HG03139 (cell line): Measurements from ENCODE around the gene CENPP.

ENCODE experiments used
- ATAC-seq: cut with Tn5 transposase; IDR thresholded peaks from one replicate; pipeline ENCODE4 v1.9.1; 2021; ENCODE audit not compliant: unreplicated experiment

The CENPP gene

DNA sequence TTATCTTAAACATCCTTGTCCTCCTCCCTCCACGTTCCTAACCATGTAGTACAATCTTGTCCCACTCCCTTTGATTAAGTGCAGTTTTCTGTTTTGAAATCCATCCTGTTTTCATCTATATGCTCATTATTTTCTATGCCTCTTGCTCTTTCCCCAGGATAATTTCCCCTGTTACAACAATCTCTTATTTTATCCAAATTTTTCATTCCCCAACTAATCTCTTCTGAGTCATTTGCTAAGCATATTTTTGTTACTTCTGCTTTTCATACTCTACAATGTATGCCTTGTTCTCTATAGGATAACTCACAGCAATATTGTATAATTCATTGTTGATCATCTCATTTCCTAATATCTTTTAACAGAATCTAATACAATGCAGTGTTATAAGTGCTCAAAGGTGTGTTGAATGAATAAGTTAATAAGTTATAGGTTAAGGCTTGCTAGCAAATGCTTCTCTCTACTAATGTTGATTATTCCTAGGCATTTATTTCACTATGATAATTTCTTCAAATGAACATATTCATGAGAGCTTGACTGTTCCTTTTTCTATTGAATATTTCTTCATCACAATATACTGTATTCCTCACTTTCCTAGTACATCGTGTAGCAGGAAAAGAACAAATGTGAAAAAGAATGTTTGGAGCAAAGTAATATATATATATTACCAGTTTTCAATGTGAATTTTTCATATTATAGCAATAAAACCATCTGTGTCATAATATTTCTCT is 97.0 kb downstream of the CENPP start:
- ATAC-seq, result no peak

DNA sequence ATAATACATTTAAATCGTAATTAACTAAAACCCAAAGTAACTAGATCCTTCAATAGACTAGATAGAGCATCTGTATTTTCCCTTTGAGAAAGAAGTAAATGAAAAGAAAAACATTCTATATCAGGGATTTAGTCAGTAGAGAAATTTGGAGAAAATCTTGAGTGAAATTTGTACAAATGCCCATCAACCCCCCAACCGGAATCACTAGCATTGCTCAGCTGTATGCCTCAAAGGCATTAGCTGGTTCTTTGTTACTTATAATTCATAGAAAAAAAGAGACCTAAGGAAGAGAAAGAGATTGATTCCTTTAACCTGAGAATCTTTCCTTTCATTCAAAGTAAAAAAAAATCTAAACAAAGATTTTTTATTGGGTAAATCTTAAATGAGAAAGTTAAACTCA is 97.9 kb downstream of the CENPP start:
- no peak for ATAC-seq

DNA sequence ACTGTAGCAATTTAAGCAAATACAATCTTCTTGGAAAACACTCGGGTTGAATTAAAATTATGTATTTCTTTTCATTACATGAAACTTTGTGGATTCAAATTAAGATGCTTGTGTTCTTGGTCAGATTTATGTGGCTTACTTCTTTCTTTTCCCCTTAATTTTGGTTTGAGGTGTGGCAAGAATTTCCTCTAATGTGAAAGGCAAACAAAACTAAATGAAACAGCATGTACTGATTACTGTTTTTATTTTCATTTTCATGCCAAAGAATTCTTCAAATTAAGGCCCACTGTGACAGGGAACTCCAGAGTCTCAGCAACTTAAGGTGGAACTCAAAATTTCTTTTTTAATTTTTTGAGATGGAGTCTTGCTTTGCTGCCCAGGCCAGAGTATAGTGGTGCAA is 98.6 kb downstream of the CENPP start, which contains the start of gene OMD:
Gene OMD, minus strand, starts transcription at position 132 of the 400 bp plus-strand sequence. CDS start 6,913 bp downstream, outside the sequence.
- ATAC-seq, result no peak

DNA sequence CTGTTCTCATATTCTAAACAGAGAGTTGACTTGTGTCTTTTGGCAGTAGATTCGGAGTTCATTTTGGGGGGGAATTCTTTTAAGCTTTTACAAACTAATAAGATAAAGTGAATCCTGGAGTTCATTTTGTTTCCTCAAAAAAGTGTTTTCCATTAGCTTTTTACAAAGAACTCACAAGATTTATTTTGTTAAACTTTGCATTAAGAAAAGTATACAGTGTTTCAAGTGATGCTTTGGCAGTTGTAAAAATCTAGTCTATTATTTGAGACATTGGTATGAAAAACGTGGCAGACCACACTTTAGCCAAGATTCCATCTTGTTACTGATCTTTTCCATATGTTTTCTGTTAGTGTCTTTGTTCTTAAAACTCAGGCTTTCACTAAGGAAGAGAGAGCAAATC is 99.7 kb downstream of the CENPP start:
- no peak for ATAC-seq

DNA sequence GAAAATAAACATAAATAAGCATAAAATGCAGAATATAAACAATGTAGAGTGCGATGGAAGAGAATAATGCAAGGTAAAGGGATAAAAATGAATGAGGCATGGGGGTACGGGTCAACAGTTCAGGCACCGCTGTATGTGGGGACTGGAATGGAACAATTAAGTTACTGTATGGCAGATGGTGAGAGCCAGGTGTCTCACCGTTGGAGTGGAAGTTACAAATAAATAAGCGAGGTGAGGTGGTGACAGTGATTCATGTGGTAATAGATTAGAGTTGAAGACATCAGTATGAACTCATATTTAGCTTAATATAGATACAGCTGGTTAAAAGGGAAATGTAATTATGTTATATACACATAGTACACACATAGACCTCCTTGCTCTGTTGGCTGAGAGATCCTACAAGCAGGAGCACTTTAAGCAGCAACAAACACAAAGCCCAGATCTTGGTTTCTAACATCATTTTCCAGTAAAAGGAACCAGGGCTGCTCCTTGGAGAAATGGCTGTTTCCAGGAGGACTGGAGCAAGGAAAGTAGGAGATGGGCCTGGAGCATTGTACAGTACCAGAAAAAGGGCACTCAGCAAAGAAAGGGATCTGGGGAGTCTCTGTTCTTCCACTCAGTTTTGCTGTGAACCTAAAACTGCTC is 100.9 kb downstream of the CENPP start:
- ATAC-seq, result no peak

DNA sequence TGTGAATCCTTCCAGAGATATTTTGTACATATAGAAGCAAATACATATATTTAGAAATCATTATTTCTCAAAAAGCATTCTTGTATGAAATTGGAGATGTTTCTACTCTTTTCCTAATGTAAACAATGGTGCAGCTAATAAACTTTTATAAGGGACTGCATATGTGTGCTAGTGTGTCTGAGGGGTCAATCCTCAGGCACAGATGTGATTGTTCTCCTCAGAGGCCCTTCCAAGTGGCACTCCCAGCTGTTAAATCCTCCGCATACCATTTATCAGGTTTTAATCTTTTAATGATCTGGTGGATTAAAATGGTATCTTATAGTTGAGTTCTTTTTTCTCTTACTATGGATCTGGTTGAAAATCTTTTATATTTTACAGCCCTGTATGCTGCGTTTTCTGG is 104.1 kb downstream of the CENPP start:
- ATAC-seq, result no peak

DNA sequence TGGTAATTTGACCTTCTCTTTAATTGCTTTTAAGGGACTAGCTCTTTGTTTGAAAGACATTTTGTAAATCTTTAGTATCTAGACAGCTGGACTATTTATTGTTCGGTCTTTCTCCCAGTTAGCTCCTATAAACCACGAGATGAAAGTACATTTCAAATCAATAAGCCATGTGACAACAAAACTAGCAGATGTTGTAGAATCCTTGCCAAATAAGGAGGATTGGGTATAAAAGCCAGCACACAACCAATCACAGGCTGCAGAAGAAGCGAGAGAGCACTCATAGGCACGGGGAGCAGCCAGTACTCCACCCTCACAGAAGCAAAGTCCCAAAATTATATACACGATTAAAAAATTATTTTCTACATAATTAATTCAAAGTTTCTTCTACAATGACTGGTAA is 106.6 kb downstream of the CENPP start:
- no peak for ATAC-seq

DNA sequence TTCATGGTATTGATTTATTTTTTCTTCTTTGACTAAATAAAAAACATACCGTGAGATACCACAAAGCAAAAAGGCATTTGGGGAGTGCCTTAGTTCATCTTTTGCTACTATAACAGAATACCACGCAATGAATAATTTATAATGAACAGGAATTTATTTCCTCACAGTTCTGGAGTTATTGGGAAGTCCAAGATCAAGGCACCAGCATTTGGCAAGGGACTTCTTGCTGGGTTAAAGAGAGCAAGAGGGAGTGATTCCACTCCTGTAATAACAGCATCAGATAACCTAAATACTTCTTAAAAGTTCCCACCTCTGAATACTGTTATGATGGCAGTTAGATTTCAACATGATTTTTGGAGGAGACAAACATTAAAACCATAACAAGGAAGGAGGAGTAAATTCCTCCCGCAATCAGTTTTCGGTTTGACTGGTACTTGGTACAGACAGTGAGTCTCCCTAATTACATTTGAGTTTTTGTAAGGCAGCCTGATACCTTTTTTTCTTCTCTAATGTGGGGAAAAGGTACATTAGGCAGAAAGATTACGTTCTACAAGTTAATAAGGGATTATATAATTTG is 107.3 kb downstream of the CENPP start:
- ATAC-seq, result no peak

DNA sequence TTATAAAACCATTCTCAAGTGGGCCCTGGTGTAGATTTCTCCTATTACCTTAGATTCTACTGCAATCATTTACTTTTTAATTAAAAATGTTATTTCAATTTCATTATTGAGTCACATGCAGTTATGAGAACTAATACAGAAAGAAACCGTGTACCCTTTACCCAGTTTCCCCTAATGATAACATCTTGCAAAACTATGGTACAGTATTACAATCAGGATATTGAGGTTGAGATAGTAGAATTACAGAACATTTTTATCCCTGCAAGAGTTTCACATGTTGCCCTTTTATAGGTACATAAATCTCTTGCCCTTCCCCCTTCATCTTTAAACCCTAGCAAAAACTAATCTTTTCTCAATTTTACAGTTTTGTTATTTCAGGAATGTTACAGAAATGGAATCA is 109.5 kb downstream of the CENPP start:
- no peak for ATAC-seq

DNA sequence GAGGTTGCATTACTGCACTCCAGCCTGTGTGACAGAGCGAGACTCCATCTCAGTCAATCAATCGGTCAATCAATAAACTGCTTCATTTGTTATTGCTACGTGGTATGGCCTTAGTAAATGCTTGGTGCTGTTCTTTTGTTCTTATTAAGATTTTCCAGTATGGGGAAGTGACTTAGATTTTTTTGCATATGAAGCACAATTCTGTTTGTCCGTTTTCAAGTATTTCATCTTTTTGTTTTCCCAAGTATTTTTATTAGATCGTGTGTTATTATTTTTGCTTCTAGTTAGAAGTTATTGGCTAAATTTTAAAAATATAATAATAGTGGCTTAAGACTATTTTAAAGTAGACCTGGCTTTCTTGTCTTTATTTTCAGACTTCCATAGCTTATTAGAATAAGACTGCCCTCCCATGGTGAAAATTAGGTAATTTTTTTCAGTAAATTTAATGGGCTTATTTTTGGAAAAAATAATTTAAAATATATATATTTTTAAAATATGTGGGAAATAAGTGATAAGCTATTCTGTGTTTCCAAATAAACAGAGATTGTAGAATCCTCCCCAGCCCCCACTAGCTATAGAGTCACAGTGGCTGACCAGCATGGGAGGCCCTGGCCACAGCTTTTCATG is 113.3 kb downstream of the CENPP start:
- ATAC-seq, result no peak

DNA sequence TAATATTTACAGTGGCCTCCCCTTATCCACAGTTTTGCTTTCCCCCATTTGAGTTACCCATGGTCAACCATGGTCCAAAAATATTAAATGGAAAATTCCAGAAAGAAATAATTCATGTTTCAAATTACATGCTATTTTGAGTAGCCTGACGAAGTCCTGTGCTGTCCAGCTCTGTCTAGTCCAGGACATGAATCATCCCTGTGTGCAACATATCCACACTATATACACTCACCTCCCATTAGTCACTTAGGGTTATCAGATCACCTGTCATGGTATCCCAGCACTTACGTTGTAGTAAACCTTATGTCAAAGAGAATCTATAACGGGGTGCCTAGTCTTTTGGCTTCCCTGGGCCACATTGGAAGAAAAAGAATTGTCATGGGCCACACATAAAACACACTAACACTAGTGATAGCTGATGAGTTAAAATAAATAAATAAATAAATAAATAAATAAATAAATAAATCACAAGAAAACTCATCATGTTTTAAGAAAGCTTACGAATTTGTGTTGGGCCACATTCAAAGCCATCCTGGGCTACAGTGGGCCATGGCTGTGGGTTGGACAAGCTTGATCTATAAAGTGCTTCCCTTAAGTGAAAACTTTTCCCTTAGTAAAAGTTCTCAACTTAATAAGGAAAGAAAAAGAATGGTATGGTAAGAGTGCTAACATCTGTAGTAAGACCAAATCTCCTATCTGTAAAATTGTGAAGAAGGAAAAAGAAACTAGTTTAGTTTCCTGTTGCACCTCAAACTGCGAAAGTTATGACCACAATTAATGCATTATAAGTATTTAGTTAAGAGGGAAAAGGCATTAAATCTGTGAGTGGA is 114.4 kb downstream of the CENPP start:
- ATAC-seq, result no peak

DNA sequence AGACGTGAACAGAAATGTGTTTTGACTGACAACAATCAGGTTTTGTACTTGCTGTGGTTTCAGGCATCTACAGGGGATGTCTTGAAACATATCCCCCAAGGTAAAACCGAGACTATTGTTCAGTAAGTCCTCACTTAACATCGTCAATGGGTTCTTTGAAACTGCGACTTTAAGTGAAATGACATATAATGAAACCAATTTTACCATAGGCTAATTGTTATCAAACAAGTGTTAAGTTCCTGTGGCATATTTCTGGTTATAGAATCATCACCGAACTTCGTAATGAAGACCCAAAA is 114.9 kb downstream of the CENPP start:
- no peak for ATAC-seq

DNA sequence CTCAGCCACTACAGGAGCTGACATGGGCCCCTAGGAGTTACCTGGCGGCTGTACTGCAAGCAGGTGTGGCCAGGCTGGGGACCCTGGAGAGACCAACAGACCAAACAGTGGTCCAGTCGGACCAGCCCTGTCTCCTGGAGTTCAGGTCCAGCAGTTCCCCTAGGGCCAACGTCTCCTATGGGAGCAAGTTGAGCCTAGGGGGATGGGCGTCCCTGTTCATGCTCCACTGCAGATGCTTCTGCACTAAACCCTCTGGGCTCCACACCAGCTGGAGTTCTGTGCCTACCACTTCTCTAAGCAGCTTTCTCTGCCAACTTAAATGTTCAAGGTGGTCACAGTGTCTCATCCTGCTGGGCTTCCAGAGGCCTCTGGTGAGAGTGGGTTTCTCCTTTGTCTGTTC is 119.1 kb downstream of the CENPP start:
- ATAC-seq, result no peak

DNA sequence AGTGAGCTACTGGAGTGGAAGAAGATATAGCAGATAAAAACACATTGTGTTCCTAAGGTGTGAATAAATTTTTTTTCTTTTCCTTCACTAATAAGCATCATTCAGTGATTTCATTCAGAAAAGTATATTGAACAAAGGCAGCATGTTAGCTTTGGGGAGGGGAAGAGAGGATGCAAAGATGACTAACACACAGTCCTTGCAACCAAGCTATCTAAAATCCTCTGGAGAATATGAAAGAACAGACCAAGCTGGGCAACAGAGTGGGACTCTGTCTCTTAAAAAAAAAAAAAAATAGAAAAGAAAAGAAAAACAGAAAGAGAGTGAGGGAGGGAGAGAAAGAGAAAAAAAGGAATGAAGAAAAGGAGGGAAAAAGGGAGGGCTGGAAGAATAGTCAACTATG is 120.8 kb downstream of the CENPP start:
- no peak for ATAC-seq

DNA sequence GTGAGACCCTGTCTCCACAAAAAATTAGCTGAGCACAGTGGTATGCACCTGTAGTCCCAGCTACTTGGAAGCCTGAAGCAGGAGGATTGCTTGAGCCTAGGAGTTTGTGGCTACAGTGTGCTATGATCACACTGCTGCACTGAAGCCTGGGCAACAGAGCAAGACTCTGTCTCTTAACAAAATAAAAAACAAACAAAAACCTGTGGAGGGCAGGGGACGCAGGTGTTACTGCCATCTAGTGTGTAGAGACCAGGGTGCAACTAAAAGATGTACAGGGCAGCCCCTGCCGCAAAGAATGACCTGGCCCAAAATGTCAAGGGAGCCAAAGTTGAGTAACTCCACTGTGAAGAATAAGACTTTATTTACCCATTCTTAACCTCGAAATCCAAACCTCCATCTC is 129.5 kb downstream of the CENPP start:
- ATAC-seq, result no peak

DNA sequence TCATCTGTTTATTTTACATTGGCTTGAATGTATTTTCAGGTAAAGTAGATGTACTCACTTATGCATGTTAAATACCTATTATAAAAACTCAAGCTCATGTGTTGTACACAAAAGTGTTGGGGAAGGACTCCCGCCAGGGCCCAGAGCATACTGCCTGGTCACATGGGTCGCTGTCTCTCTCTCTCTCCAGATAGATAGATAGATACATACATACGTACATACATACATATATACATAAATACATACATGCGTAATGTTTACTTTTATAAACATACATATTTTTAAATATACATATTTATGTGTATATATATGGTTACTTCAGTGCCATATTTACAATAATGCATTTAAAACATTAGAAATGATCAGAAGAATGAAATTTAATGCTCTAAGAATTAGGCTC is 131.8 kb downstream of the CENPP start:
- no peak for ATAC-seq

DNA sequence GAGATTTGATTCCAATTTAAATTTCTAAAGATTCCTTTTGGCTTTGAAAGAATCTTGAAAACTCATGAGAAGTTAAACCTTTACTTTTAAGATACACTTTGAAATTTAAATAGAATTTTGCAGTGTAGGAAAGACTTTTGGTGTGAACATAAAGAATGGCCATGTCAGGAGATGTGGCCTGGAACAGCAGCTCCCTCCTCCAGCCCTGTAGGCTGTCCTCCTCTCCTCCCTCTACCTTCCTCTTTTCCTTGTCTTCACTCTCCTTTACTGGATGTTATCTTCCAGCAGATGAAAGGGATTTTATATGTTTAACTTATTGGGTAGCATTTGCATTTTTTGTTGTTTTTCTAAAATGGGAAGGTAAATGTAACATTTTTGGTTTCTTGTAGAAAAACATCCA is 137.6 kb downstream of the CENPP start:
- ATAC-seq, result no peak

DNA sequence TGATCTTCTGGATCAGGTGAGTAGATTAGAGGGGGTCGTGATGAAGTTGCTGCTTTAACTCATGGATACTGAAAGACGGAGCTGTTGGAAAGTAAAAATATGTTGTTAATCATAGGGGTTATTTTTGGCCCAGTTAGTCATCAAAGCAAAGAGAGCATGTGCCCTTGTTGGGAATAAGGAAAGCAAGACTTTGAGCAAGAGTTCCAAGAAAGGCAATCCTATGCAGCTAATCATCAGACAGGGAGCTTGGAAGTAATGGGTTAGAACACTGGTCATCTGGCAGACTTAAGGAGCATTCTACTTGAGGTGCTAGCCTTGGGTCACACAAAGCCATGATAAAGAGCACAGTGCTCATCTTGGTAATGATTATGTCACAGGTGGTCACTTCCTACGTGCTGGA is 138.2 kb downstream of the CENPP start:
- no peak for ATAC-seq

DNA sequence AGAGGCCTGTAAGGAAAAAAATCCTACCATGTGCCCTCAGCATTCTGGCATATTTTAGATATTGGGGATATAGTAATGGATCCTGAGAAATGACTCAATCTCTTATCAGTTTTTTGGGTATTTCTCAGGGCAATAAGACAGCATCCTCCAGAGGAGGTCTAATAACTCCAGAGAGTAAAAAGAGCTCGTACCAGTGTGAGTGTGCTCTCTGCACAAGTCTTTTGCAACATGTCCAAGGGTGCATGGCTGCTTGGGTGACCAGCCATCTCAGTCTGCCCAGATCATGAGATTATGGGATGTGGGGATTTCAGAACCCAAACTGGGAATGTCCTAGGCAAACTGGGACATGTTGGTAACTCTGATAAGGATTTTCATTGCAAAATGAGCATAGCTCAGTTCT is 141.3 kb downstream of the CENPP start:
- no peak for ATAC-seq

DNA sequence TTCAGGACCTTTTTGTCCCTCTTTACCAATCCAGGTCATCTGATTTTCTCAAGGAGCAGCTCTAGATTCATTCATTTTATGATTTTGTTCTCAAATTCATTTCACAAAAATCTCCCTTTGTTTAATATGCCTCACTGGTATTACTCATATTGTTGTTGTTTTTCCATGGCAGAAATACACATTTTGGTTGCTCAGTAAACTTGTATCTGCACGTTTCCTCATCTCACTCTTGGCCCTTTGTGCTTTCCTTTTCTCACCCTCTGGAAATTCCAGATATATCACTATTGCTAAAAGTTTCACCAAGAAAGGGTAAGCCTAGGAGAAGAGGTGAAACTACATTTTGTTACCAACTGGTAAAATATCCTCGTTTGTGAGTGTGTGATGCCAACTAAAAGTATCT is 141.8 kb downstream of the CENPP start:
- no peak for ATAC-seq

DNA sequence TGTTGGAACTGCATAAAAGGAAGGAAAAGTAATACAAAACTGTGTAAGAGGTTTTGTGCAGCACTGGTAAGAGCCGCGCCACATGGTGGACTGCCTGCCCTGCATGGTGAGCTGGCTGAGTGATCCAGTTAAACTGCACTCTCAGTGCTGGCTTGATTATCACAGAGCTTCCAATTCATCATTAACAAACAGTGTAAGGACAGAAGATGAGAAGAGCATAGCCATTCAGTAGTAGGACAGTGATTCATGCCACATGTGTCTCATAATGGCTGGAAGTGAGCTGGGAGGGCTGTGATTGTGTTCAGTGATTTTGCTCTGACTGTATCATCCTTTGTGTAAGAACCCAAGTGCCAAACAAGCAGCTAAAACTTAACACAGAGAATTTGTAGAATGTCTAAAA is 142.5 kb downstream of the CENPP start:
- no peak for ATAC-seq
